Ovary (tissue), 9 donors: Measurements from ENCODE around the gene CDH23. TPM values are rescaled to one million over a fixed set of nuclear protein-coding genes. Genes with fewer than 3 reads are reported as not detected.

Experiments
- DNase-seq, 5 donors: peaks; one replicate each; pipeline ENCODE4 v3.0.0-alpha.2; 2019 to 2020
- H3K27ac ChIP-seq, 2 donors: fragments of 200-600 bp; one replicate each; pipeline versions ENCODE4 v1.5.1 to v1.8.0; 2019 to 2022
- H3K27me3 ChIP-seq: fragments of 200-600 bp; one replicate; pipeline ENCODE4 v1.8.0; 2022
- H3K36me3 ChIP-seq: fragments of 200-600 bp; sonication (generic); one replicate; pipeline ENCODE4 v1.5.1; 2019
- H3K4me1 ChIP-seq: one replicate; pipeline ENCODE4 v1.8.1; 2013; ENCODE audit warnings: mild to moderate bottlenecking, moderate library complexity; ENCODE audit not compliant: insufficient read depth
- H3K4me3 ChIP-seq: fragments of 200-600 bp; sonication (generic); one replicate; pipeline ENCODE4 v1.5.1; 2017
- H3K9me3 ChIP-seq, 2 donors: fragments of 200-600 bp in 1 of 2; sonication (generic) in 1 of 2; one replicate each; pipeline versions ENCODE4 v1.5.1 to v1.8.1; 2013 to 2019; ENCODE audit warnings: mild to moderate bottlenecking in 1 of 2, moderate library complexity in 1 of 2
- CTCF ChIP-seq, 3 donors: fragments of 450-650 bp in 2 of 3; fragments of 200-600 bp in 1 of 3; IDR thresholded peaks; one replicate each; pipeline versions ENCODE4 v1.5.1 to v1.8.0; 2016 to 2022; ENCODE audit warnings: antibody characterized with exemption in 3 of 3, mild to moderate bottlenecking in 1 of 3
- EP300 ChIP-seq: sonication (generic); formaldehyde crosslinking; IDR thresholded peaks from one replicate; pipeline ENCODE4 v1.6.1; 2017; ENCODE audit warnings: antibody characterized with exemption
- POLR2A ChIP-seq: fragments of 450-650 bp; IDR thresholded peaks from one replicate; pipeline ENCODE4 v1.6.1; 2017; ENCODE audit warnings: antibody characterized with exemption, mild to moderate bottlenecking, moderate library complexity
- WGBS, 3 donors: extraction: QIAGEN DNeasy Blood & Tissue Kit in 1 of 3; methylation state at CpG; one replicate each; pipeline versions ENCODE4 v1.1.5 to v1.1.7; 2013 to 2017; 5-methylcytosine and 5-hydroxymethylcytosine counted together
- intact Hi-C, 4 donors: fragments of 100-400 bp; cut with DNase I; formaldehyde crosslinking; loops; one replicate each; pipeline versions ENCODE4 v1.11.0 to v1.15.1; 2022 to 2023
- polyA plus RNA-seq, 2 donors: library from polyadenylated mRNA; stranded (reverse); fragments of 200-250 nt in 1 of 2; fragments of 350-450 nt in 1 of 2; fragmentation: Illumina TruSeq in 1 of 2; extraction: RNeasy Lipid Tissue Mini Kit (QIAGEN cat#74804) in 1 of 2; gene quantifications; one replicate each; pipeline ENCODE4 v1.2.3, GENCODE V29; 2013 to 2014
- total RNA-seq, 7 donors: library from RNA; depleted of rRNA in 2 of 7; stranded (reverse); fragments of >200 nt in 2 of 7; fragmentation: NEBNext Ultra II Directional in 3 of 7; extraction: Animal tissue kit (Norgen Biotek cat#: 25700) in 3 of 7; gene quantifications; one replicate each; pipeline versions ENCODE4 v1.1.0 to v1.2.4, GENCODE V29; 2016 to 2023
- donor health status: DM: no; HTN: no; CAD: no; lungs with moderate emphysema.
- donor health status: DM: no; HTN: no; CAD: no.
- donor health status: Bipolar disorder and iron deficiency.
- donor health status: DM: yes; HTN: yes; CAD: no.
- donor health status: DM: no; HTN: no; CAD: no.
- donor health status: DM: yes; HTN: yes; CAD: no.

Gene CDH23
- total and polyA plus RNA-seq, 9 donors: 7.5 to 108 (median 39.1) TPM

GRCh38 chr10:71432101-71432905 lies 35.6 kb downstream of the CDH23 start:
- Histone ChIP-seq H3K9me3 (no peaks in the 10 kb centered on the region), H3K4me3 (no peak overlapping the region), H3K27ac (no peak overlapping the region), H3K36me3 (no peaks in the 10 kb centered on the region), H3K4me1 (peaks cover 17% of the 10 kb centered on the region), H3K27me3 (no peaks in the 10 kb centered on the region)
- intact Hi-C loops: no loop called here
- peak in 1 of 5 donors; percentile 6 for DNase-seq
- 78 to 79% (median 78%) methylated on average over 15 of the region's 15 CpGs for WGBS, 3 donors
- TF ChIP-seq EP300: no peak
- no peak for TF ChIP-seq CTCF (IDR thresholded peaks at IDR 0.05)
- no peak for TF ChIP-seq POLR2A

GRCh38 chr10:71432956-71433767 lies 36.4 kb downstream of the CDH23 start:
- no peak overlapping the region for H3K4me3 ChIP-seq
- no peak overlapping the region for H3K27ac ChIP-seq
- intact Hi-C loops: no loop called here
- H3K36me3 ChIP-seq: no peaks in the 10 kb centered on the region
- H3K4me1 ChIP-seq: peaks cover 17% of the 10 kb centered on the region
- H3K9me3 ChIP-seq: no peaks in the 10 kb centered on the region
- DNase-seq: peak in 1 of 5 donors; percentile 8
- WGBS, 3 donors: 77 to 86% (median 82%) methylated on average over 11 of the region's 11 CpGs
- no peaks in the 10 kb centered on the region for H3K27me3 ChIP-seq
- TF ChIP-seq EP300 (no peak), POLR2A (no peak), CTCF (IDR thresholded peaks at IDR 0.05) (no peak)

- intact Hi-C loops: no loop called here
- Histone ChIP-seq H3K4me1 (peaks cover 17% of the 10 kb centered on the region), H3K4me3 (no peak overlapping the region), H3K27me3 (no peaks in the 10 kb centered on the region), H3K27ac (no peak overlapping the region), H3K36me3 (no peaks in the 10 kb centered on the region), H3K9me3 (no peaks in the 10 kb centered on the region)
- DNase-seq: peak in 1 of 5 donors; percentile 7
- 94 to 98% (median 95%) methylated on average over 10 of the region's 10 CpGs for WGBS, 3 donors
- TF ChIP-seq POLR2A (no peak), CTCF (IDR thresholded peaks at IDR 0.05) (no peak), EP300 (no peak)
Measured at GRCh38 chr10:71433768-71434744, 37.3 kb downstream of the CDH23 start.
